ENCODE measurements around the gene EIF4H. TPM values are rescaled to one million over a fixed set of nuclear protein-coding genes. Genes with fewer than 3 reads are reported as not detected.

Gene EIF4H
- total and polyA plus RNA-seq, 2 experiments from 2014 or later = 183 to 309 TPM

DNA sequence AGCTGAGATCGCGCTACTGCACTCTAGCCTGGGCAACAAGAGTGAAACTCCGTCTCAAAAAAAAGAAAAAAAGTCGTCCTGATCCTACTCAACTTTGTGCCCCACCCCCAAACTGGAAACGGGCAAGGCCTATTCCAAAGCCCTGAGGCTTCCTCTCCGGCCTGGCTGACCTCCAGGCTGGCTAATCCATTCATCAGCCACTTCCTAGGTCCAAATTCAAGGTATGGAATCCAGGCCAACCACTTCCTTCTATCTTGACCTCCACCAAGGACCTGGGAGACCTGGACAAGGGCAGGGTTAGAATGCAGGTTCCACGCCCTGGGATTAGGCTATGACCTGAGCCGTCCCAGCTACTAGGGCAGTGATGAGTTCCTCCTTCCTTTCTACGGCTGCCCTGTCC lies 20.4 kb upstream of the EIF4H start:
- Histone ChIP-seq H3K27ac (ENCODE audit: low read depth) (no peak overlapping the region), H4K20me1 (replicated peaks; ENCODE audit: insufficient read depth) (no peaks in the 10 kb centered on the region; the same call in 1 of the 2 replicates), H2AFZ (no peak overlapping the region), H3F3A (replicated peaks; ENCODE audit: low read depth) (no peaks in the 10 kb centered on the region), H3K4me2 (no peak overlapping the region), H3K36me3 (ENCODE audit: insufficient read depth) (no peaks in the 10 kb centered on the region; the same call in 1 of the 2 replicates), H3K4me1 (ENCODE audit: insufficient read depth) (no peaks in the 10 kb centered on the region), H3K27me3 (ENCODE audit: insufficient read depth) (no peaks in the 10 kb centered on the region), H3K9me2 (ENCODE audit: insufficient read depth) (no peaks in the 10 kb centered on the region), H3K79me2 (replicated peaks; ENCODE audit: insufficient read depth) (no peaks in the 10 kb centered on the region), H3K4me3 (no peak overlapping the region)
- TF ChIP-seq, protein P1, sequence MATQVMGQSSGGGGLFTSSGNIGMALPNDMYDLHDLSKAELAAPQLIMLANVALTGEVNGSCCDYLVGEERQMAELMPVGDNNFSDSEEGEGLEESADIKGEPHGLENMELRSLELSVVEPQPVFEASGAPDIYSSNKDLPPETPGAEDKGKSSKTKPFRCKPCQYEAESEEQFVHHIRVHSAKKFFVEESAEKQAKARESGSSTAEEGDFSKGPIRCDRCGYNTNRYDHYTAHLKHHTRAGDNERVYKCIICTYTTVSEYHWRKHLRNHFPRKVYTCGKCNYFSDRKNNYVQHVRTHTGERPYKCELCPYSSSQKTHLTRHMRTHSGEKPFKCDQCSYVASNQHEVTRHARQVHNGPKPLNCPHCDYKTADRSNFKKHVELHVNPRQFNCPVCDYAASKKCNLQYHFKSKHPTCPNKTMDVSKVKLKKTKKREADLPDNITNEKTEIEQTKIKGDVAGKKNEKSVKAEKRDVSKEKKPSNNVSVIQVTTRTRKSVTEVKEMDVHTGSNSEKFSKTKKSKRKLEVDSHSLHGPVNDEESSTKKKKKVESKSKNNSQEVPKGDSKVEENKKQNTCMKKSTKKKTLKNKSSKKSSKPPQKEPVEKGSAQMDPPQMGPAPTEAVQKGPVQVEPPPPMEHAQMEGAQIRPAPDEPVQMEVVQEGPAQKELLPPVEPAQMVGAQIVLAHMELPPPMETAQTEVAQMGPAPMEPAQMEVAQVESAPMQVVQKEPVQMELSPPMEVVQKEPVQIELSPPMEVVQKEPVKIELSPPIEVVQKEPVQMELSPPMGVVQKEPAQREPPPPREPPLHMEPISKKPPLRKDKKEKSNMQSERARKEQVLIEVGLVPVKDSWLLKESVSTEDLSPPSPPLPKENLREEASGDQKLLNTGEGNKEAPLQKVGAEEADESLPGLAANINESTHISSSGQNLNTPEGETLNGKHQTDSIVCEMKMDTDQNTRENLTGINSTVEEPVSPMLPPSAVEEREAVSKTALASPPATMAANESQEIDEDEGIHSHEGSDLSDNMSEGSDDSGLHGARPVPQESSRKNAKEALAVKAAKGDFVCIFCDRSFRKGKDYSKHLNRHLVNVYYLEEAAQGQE (IDR thresholded peaks at IDR 0.05; ENCODE audit: unreplicated experiment) = no peak
- TF ChIP-seq, protein P2, sequence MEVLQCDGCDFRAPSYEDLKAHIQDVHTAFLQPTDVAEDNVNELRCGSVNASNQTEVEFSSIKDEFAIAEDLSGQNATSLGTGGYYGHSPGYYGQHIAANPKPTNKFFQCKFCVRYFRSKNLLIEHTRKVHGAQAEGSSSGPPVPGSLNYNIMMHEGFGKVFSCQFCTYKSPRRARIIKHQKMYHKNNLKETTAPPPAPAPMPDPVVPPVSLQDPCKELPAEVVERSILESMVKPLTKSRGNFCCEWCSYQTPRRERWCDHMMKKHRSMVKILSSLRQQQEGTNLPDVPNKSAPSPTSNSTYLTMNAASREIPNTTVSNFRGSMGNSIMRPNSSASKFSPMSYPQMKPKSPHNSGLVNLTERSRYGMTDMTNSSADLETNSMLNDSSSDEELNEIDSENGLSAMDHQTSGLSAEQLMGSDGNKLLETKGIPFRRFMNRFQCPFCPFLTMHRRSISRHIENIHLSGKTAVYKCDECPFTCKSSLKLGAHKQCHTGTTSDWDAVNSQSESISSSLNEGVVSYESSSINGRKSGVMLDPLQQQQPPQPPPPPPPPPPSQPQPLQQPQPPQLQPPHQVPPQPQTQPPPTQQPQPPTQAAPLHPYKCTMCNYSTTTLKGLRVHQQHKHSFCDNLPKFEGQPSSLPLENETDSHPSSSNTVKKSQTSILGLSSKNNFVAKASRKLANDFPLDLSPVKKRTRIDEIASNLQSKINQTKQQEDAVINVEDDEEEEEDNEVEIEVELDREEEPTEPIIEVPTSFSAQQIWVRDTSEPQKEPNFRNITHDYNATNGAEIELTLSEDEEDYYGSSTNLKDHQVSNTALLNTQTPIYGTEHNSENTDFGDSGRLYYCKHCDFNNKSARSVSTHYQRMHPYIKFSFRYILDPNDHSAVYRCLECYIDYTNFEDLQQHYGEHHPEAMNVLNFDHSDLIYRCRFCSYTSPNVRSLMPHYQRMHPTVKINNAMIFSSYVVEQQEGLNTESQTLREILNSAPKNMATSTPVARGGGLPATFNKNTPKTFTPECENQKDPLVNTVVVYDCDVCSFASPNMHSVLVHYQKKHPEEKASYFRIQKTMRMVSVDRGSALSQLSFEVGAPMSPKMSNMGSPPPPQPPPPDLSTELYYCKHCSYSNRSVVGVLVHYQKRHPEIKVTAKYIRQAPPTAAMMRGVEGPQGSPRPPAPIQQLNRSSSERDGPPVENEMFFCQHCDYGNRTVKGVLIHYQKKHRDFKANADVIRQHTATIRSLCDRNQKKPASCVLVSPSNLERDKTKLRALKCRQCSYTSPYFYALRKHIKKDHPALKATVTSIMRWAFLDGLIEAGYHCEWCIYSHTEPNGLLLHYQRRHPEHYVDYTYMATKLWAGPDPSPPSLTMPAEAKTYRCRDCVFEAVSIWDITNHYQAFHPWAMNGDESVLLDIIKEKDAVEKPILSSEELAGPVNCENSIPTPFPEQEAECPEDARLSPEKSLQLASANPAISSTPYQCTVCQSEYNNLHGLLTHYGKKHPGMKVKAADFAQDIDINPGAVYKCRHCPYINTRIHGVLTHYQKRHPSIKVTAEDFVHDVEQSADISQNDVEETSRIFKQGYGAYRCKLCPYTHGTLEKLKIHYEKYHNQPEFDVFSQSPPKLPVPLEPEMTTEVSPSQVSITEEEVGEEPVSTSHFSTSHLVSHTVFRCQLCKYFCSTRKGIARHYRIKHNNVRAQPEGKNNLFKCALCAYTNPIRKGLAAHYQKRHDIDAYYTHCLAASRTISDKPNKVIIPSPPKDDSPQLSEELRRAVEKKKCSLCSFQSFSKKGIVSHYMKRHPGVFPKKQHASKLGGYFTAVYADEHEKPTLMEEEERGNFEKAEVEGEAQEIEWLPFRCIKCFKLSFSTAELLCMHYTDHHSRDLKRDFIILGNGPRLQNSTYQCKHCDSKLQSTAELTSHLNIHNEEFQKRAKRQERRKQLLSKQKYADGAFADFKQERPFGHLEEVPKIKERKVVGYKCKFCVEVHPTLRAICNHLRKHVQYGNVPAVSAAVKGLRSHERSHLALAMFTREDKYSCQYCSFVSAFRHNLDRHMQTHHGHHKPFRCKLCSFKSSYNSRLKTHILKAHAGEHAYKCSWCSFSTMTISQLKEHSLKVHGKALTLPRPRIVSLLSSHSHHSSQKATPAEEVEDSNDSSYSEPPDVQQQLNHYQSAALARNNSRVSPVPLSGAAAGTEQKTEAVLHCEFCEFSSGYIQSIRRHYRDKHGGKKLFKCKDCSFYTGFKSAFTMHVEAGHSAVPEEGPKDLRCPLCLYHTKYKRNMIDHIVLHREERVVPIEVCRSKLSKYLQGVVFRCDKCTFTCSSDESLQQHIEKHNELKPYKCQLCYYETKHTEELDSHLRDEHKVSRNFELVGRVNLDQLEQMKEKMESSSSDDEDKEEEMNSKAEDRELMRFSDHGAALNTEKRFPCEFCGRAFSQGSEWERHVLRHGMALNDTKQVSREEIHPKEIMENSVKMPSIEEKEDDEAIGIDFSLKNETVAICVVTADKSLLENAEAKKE (CRISPR knock-in tag; IDR thresholded peaks at IDR 0.05) = no peak
- TF ChIP-seq ZNF114 (CRISPR knock-in tag; IDR thresholded peaks at IDR 0.05) = no peak
- TF ChIP-seq ZNF331 (CRISPR knock-in tag; IDR thresholded peaks at IDR 0.05; ENCODE audit: low read depth) = no peak
- no peak for TF ChIP-seq NANOG (IDR thresholded peaks at IDR 0.05; ENCODE audit: borderline replicate concordance)
- TF ChIP-seq, protein P3, sequence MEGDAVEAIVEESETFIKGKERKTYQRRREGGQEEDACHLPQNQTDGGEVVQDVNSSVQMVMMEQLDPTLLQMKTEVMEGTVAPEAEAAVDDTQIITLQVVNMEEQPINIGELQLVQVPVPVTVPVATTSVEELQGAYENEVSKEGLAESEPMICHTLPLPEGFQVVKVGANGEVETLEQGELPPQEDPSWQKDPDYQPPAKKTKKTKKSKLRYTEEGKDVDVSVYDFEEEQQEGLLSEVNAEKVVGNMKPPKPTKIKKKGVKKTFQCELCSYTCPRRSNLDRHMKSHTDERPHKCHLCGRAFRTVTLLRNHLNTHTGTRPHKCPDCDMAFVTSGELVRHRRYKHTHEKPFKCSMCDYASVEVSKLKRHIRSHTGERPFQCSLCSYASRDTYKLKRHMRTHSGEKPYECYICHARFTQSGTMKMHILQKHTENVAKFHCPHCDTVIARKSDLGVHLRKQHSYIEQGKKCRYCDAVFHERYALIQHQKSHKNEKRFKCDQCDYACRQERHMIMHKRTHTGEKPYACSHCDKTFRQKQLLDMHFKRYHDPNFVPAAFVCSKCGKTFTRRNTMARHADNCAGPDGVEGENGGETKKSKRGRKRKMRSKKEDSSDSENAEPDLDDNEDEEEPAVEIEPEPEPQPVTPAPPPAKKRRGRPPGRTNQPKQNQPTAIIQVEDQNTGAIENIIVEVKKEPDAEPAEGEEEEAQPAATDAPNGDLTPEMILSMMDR (conservative IDR thresholded peaks at IDR 0.05; ENCODE audit: low read depth in 2 of 2) = no peak
- H3K9me3 Mint-ChIP-seq = peaks cover 5% of the 10 kb centered on the region; the same call in 2 of the 3 replicates
- DNase-seq (ENCODE audit: low spot score) (no peak), ATAC-seq (no peak)
- no peak overlapping the region for H3K27ac Mint-ChIP-seq
- peaks cover 13% of the 10 kb centered on the region for H3K27me3 Mint-ChIP-seq (ENCODE audit: insufficient read depth, low read depth, poor library complexity)
- H3K4me1 Mint-ChIP-seq = no peaks in the 10 kb centered on the region
- no peak overlapping the region for H3K4me3 Mint-ChIP-seq
- no peaks in the 10 kb centered on the region for H3K36me3 Mint-ChIP-seq (ENCODE audit: low read depth)

All from GM23338 (cell line).